LNCAP (cell line): Measurements from ENCODE around the gene ATL1.

Experiments
- CTCF ChIP-seq: fragments of 450-650 bp; IDR thresholded peaks from 2 replicates; pipeline ENCODE4 v1.5.1; 2017; ENCODE audit warnings: mild to moderate bottlenecking

ATL1 gene

DNA sequence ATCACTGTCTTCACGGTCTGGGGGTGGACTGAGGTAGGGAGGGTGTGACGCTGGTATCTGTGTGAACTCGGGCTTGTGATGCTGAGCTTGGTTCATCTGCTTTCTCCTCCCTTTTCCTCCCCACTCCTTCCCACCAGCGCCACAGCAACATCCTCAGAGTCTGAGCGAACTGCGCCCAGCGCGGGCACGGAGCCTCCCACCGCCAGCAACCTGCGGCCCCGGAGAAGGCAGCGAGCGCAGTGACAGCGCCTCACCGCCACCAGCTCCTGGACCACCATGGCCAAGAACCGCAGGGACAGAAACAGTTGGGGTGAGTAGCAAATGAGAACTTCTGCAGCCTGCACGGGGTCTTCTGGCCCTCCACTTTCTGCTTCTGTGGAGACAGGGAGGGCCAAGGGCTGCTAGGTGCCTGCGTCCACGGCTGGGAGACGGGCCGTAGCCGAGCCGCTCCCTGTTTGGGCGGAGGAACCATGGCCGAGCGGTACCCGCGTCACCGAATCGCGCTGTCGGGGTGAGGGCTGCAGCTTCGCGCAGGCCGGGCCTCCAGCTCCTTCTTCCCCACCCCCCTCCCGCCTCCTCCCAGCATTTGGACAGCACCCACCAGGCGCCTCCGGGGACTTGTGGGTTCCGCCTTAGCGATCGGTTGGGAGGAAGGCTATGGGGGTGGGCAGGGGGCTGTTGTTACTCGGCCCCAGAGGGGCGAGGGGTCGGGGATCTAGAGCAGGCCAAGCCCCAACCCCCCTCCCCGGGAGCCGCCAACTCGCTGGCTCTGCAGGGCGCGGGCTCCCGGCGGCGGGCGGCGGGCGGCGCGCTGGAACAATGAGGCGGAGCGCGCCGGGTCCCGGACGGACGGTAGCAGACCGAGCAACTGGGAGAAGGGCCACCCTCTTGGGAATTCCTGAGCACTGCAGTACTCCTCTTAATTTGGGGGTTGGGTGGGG, at the start of gene ATL1:
TSS of gene ATL1 (plus strand) at position 156 of the 941 bp plus-strand sequence. CDS start at position 277, 121 bp downstream.
- no peak for TF ChIP-seq CTCF

- no peak for TF ChIP-seq CTCF
These were observed 49.8 kb upstream of the ATL1 start for GRCh38 chr14:50510157-50510556.

- no peak for TF ChIP-seq CTCF
These were observed 47.5 kb upstream of the ATL1 start for GRCh38 chr14:50512463-50512862.

- no peak for TF ChIP-seq CTCF
These were observed 43.9 kb upstream of the ATL1 start for GRCh38 chr14:50516091-50516490.

- no peak for TF ChIP-seq CTCF
These were observed 38.8 kb upstream of the ATL1 start for GRCh38 chr14:50520947-50521815.

DNA sequence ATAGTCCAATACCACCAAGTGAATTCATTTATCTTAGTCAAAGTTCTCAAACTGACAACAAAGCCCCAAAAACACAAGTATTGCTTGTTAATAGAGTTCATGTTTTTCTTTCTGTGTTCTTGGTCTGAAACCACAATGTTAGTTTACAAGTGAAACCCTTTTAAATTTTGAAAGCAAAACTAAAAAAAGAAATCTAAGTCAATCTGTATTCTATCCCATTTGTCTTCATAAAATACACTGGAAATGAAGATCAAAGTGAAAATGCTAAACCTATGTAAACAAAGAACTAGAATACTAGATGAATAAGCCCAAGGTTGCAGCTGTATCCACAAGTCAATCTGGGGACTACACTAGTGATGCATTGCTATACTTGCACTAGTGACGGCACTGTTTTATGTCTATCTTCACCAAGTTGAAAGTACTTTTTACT, 38.0 kb upstream of the ATL1 start:
- no peak for TF ChIP-seq CTCF

DNA sequence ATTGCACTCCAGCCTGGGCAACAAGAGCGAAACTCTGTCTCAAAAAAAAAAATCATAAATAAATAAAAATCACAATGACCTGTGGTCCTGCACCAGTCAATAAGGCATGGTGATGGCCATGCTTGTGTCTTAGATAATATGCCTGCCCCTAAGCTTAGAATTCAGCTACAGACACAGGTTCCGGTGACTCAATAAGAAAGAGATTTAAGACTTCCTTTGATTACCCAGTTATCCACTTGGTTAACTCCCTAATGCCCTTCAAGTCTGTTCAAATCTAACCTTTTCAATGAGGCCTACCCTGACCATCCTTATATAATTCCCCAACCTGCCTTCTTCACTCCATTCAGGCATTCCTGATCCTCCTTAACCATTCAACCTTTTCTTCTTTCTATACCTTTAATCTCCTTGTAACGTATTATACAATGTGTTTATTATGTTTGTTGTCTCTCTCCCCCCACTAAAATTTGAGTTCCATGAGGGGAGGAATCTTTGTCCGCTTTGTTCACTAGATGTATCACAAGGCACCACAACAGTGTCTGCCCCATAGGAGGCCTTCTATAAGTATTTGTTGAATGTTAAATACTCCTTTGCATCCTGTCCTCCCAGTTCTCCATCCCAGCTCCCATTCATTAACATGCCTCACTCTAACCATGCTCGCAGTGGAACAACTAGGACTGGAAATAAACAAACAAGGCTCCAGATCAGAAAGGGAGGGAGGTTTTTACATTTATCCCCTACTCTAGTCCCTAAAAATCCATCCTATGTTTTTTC, 36.5 kb upstream of the ATL1 start:
- no peak for TF ChIP-seq CTCF
